ENCODE data around the gene SIGLEC14.

SIGLEC14 gene

GRCh38 chr19:51652266-51652665 is 5.6 kb upstream of the SIGLEC14 start (continued):
- TF ChIP-seq ZBTB44 (tag by site-specific recombination; IDR thresholded peaks at IDR 0.05) (no peak), OVOL3 (tag by site-specific recombination; IDR thresholded peaks at IDR 0.05) (no peak), ZNF654 (tag by site-specific recombination; IDR thresholded peaks at IDR 0.05; ENCODE audit: low read depth) (no peak), TCF7L2 (IDR thresholded peaks at IDR 0.05; ENCODE audit: borderline replicate concordance, low read depth, low read length) (no peak), GLI4 (tag by site-specific recombination; IDR thresholded peaks at IDR 0.05) (no peak), PBX3 (CRISPR knock-in tag; IDR thresholded peaks at IDR 0.05) (no peak), ZNF248 (tag by site-specific recombination; IDR thresholded peaks at IDR 0.05) (no peak)

GRCh38 chr19:51651216-51651846 is 4.7 kb upstream of the SIGLEC14 start:
- H3K4me3 ChIP-seq (ENCODE audit: low read depth, low read length): no peak overlapping the region
- no peaks in the 10 kb centered on the region for H3K4me1 ChIP-seq (ENCODE audit: control insufficient read depth, insufficient read depth, low read length)
- TF ChIP-seq ZBTB48 (tag by site-specific recombination; IDR thresholded peaks at IDR 0.05): no peak
- TF ChIP-seq ZBTB26 (tag by site-specific recombination; optimal IDR thresholded peaks at IDR 0.05): no peak
- TF ChIP-seq PBX3 (CRISPR knock-in tag; IDR thresholded peaks at IDR 0.05): no peak
- no peak for TF ChIP-seq ZNF19 (tag by site-specific recombination; IDR thresholded peaks at IDR 0.05; ENCODE audit: low read depth)
- TF ChIP-seq ZBTB10 (tag by site-specific recombination; IDR thresholded peaks at IDR 0.05): no peak
- TF ChIP-seq ZNF248 (tag by site-specific recombination; IDR thresholded peaks at IDR 0.05): no peak
- TF ChIP-seq ZNF692 (tag by site-specific recombination; IDR thresholded peaks at IDR 0.05): no peak
- TF ChIP-seq ELK4 (IDR thresholded peaks at IDR 0.05; ENCODE audit: borderline replicate concordance, low read depth, low read length): no peak
- no peak for TF ChIP-seq OVOL3 (tag by site-specific recombination; IDR thresholded peaks at IDR 0.05)
- TF ChIP-seq ZNF626 (tag by site-specific recombination; IDR thresholded peaks at IDR 0.05): no peak
- TF ChIP-seq ZNF670 (tag by site-specific recombination; IDR thresholded peaks at IDR 0.05; ENCODE audit: low read depth): no peak
- no peak for TF ChIP-seq ZNF660 (tag by site-specific recombination; IDR thresholded peaks at IDR 0.05)
- TF ChIP-seq ZNF26 (tag by site-specific recombination; IDR thresholded peaks at IDR 0.05): no peak
- TF ChIP-seq ZFP37 (tag by site-specific recombination; IDR thresholded peaks at IDR 0.05): no peak
- no peak for TF ChIP-seq MYNN (tag by site-specific recombination; IDR thresholded peaks at IDR 0.05; ENCODE audit: borderline replicate concordance)
- H3K36me3 ChIP-seq (ENCODE audit: control insufficient read depth in 2 of 2, insufficient read depth in 1 of 2, low read length in 2 of 2): no peaks in the 10 kb centered on the region
- ChIA-PET CTCF (no interaction called here), POLR2A (no interaction called here)
- no peak overlapping the region for H3K27ac ChIP-seq (ENCODE audit: extremely low read depth, low read depth, low read length)
- no peaks in the 10 kb centered on the region for H3K9me3 ChIP-seq (ENCODE audit: control insufficient read depth, insufficient read depth, low read depth, low read length)

Data from HEK293 (cell line).